Placental pericyte (primary cell): ENCODE data around the gene AEN. TPM values are rescaled to one million over a fixed set of nuclear protein-coding genes. Genes with fewer than 3 reads are reported as not detected.

ENCODE experiments used
- small RNA-seq: library from RNA; depleted of rRNA; stranded (forward); fragments of <200 nt; gene quantifications from one replicate; pipeline ENCODE3, GENCODE V24; 2012; ENCODE audit warnings: low replicate concordance
- total RNA-seq: library from RNA; depleted of rRNA; stranded (reverse); fragments of >200 nt; gene quantifications from 2 replicates; pipeline ENCODE4 v1.2.3, GENCODE V29; 2012

Gene AEN, protein sequence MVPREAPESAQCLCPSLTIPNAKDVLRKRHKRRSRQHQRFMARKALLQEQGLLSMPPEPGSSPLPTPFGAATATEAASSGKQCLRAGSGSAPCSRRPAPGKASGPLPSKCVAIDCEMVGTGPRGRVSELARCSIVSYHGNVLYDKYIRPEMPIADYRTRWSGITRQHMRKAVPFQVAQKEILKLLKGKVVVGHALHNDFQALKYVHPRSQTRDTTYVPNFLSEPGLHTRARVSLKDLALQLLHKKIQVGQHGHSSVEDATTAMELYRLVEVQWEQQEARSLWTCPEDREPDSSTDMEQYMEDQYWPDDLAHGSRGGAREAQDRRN
- total RNA-seq, result 71.3 and 155 TPM in 2 replicates

DNA sequence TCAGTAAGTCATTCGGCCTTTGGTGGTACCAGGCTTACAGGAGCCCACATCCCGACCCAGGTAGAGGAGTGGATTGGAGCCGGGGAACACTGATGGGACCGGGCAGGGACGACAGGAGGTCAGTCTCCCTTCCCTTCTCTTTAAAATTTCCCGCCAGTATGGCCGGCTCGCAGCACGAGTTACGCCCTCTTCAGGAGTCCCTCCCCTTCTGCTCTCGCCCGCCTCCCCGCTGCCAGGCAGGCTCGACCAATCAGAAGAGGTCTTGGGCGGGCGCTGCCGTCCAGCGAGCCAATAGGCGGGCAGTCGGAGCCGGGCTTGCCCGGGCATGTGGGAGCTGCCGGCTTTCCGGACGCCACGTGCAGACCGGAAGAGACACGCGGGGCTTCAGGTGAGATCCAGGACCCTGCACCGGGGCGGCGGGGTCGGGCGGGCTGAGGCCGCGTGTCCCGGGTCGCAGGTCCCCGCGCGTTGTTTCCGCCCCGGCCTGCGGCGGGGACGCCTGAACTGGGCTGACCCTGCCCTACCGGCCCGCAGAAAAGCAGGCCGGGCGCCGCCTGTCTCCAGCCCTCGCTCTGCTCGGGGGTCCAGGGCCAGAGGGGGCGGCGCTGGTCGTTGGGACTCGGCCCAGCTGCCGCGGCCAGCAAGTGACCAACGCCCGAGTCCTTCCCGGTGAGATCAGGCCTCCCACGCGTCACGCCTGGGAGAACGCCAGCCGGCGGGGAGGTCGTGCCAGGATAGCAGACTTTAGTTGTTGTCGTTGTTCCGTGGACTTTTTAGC, at the start of gene AEN:
Gene AEN, plus strand, starts transcription at position 346 of the 778 bp plus-strand sequence. CDS start 4,870 bp downstream, outside the sequence.

GRCh38 chr15:88638626-88639372, 17.7 kb downstream of the AEN start, which contains the start of gene ISG20:
ISG20 (plus strand) TSS chr15:88639016; CDS start chr15:88639367, 351 bp downstream.

Small RNA genes lying within 50 kb of the gene (small RNA-seq; reads per million reads assigned to genes)
- gene MIR1179 (0.23 reads per million), gene MIR7-2 (1.0 reads per million, percentile 45 among the genes with 10 or more reads in this experiment)

Other genes starting within 250 kb of the AEN start
- gene MRPL46, start 154.0 kb upstream of the AEN start, total RNA-seq, result 11.6 and 13.1 TPM in 2 replicates
- gene MRPS11, start 153.6 kb upstream of the AEN start, total RNA-seq, result 23.2 and 30.8 TPM in 2 replicates
- 9.6 and 10.0 TPM in 2 replicates for gene DET1, start 74.7 kb upstream of the AEN start, total RNA-seq
- 2.6 and 5.0 TPM in 2 replicates for gene ISG20, start 17.7 kb downstream of the AEN start, total RNA-seq
- under 0.01 TPM in 2 replicates for gene ACAN, start 182.1 kb downstream of the AEN start, total RNA-seq